Activated B cell treated with CpG ODN at 0.5 μM for 24 hours (primary cell): ENCODE data around the gene DOP1A. TPM values are rescaled to one million over a fixed set of nuclear protein-coding genes. Genes with fewer than 3 reads are reported as not detected.

Experiments used
- ATAC-seq: fragments of 200-7000 bp; cut with Tn5 transposase; one replicate; pipeline ENCODE4 v1.10.0; 2021; ENCODE audit warnings: low read depth, mild to moderate bottlenecking, moderate library complexity
- CTCF ChIA-PET: fragments of 350-600 bp; sonication (Branson Sonifier 250); formaldehyde crosslinking; loops from one replicate; lab custom pipeline; 2021; ENCODE audit warnings: antibody characterized with exemption; lab: Charles Lee
- POLR2A ChIA-PET: fragments of 350-600 bp; sonication (Branson Sonifier 250); formaldehyde crosslinking; loops from one replicate; lab custom pipeline; 2021; ENCODE audit warnings: antibody characterized with exemption; lab: Charles Lee
- DNase-seq: peaks from one replicate; pipeline ENCODE4 v3.0.0; 2022
- H3K27ac Mint-ChIP-seq: one replicate; pipeline ENCODE4 v1.8.0; 2020; ENCODE audit warnings: mixed read lengths
- H3K27me3 Mint-ChIP-seq: one replicate; pipeline ENCODE4 v1.8.0; 2021; ENCODE audit warnings: mixed read lengths
- H3K36me3 Mint-ChIP-seq: one replicate; pipeline ENCODE4 v1.8.0; 2021; ENCODE audit warnings: low read depth, mixed read lengths
- H3K4me1 Mint-ChIP-seq: one replicate; pipeline ENCODE4 v1.8.0; 2021; ENCODE audit warnings: mixed read lengths
- H3K4me3 Mint-ChIP-seq: one replicate; pipeline ENCODE4 v1.8.0; 2020; ENCODE audit warnings: mild to moderate bottlenecking, mixed read lengths
- H3K9me3 Mint-ChIP-seq: one replicate; pipeline ENCODE4 v1.8.0; 2020; ENCODE audit warnings: mixed read lengths
- CTCF ChIP-seq: fragments of 200-600 bp; IDR thresholded peaks from one replicate; pipeline ENCODE4 v1.8.0; 2022; ENCODE audit warnings: antibody characterized with exemption, mild to moderate bottlenecking
- intact Hi-C: fragments of 100-400 bp; cut with micrococcal nuclease; formaldehyde crosslinking; loops from one replicate; pipeline ENCODE4 v1.15.1; 2024
- total RNA-seq: library from RNA; stranded (reverse); gene quantifications from 2 replicates; pipeline ENCODE4 v1.2.3, GENCODE V29; 2022

DOP1A gene
- total RNA-seq, 1 donor from 2014 or later: 30.8 TPM

GRCh38 chr6:83169106-83169505, 101.6 kb downstream of the DOP1A start:
- no peak for DNase-seq
- ChIA-PET POLR2A (no interaction called here), CTCF (no interaction called here)
- H3K4me1 Mint-ChIP-seq: no peaks in the 10 kb centered on the region
- H3K27ac Mint-ChIP-seq: no peak overlapping the region
- intact Hi-C loops: no loop called here
- TF ChIP-seq CTCF: no peak
- H3K4me3 Mint-ChIP-seq: no peak overlapping the region
- peaks cover 86% of the 10 kb centered on the region for H3K36me3 Mint-ChIP-seq
- no peaks in the 10 kb centered on the region for H3K9me3 Mint-ChIP-seq
- H3K27me3 Mint-ChIP-seq: no peaks in the 10 kb centered on the region
- no peak for ATAC-seq

- no peaks in the 10 kb centered on the region for H3K4me1 Mint-ChIP-seq
- intact Hi-C loops: no loop called here
- H3K36me3 Mint-ChIP-seq: peaks cover 86% of the 10 kb centered on the region
- ChIA-PET POLR2A (no interaction called here), CTCF (no interaction called here)
- no peak for TF ChIP-seq CTCF
- no peak overlapping the region for H3K4me3 Mint-ChIP-seq
- H3K27ac Mint-ChIP-seq: no peak overlapping the region
- no peak for DNase-seq
- no peaks in the 10 kb centered on the region for H3K9me3 Mint-ChIP-seq
- no peak for ATAC-seq
- no peaks in the 10 kb centered on the region for H3K27me3 Mint-ChIP-seq
These were observed 102.0 kb downstream of the DOP1A start for GRCh38 chr6:83169511-83169910.

- no peak for ATAC-seq
- no peak for TF ChIP-seq CTCF
- H3K9me3 Mint-ChIP-seq: no peaks in the 10 kb centered on the region
- intact Hi-C loops: no loop called here
- no peak overlapping the region for H3K4me3 Mint-ChIP-seq
- CTCF ChIA-PET: interaction anchor here (1.6 to 1.9 kb wide), 2 partner anchors 109 to 111 kb away, joined by 4 to 5 read pairs; partner anchors contain the start of genes DOP1A and UBE3D
- H3K27me3 Mint-ChIP-seq: no peaks in the 10 kb centered on the region
- H3K36me3 Mint-ChIP-seq: peaks cover 72% of the 10 kb centered on the region
- POLR2A ChIA-PET: no interaction called here
- H3K27ac Mint-ChIP-seq: no peak overlapping the region
- no peak for DNase-seq
- no peaks in the 10 kb centered on the region for H3K4me1 Mint-ChIP-seq
These were observed 108.8 kb downstream of the DOP1A start for GRCh38 chr6:83176246-83176645.

GRCh38 chr6:83180426-83180950, 113.0 kb downstream of the DOP1A start:
- ATAC-seq (no peak), DNase-seq (no peak)
- Mint-ChIP-seq H3K9me3 (no peaks in the 10 kb centered on the region), H3K4me3 (no peak overlapping the region), H3K36me3 (peaks cover 78% of the 10 kb centered on the region), H3K27ac (no peak overlapping the region), H3K27me3 (no peaks in the 10 kb centered on the region), H3K4me1 (no peaks in the 10 kb centered on the region)
- TF ChIP-seq CTCF: no peak
- ChIA-PET POLR2A (no interaction called here), CTCF (no interaction called here)
- intact Hi-C loops: no loop called here

GRCh38 chr6:83182114-83182513, 114.6 kb downstream of the DOP1A start:
- no peak for TF ChIP-seq CTCF

More at GRCh38 chr6:83182114-83182513, 114.6 kb downstream of the DOP1A start:
- ATAC-seq (no peak), DNase-seq (no peak)
- H3K4me1 Mint-ChIP-seq: no peaks in the 10 kb centered on the region
- no peaks in the 10 kb centered on the region for H3K27me3 Mint-ChIP-seq
- no peaks in the 10 kb centered on the region for H3K9me3 Mint-ChIP-seq
- ChIA-PET POLR2A (no interaction called here), CTCF (no interaction called here)
- no peak overlapping the region for H3K4me3 Mint-ChIP-seq
- H3K36me3 Mint-ChIP-seq: peaks cover 76% of the 10 kb centered on the region
- intact Hi-C loops: no loop called here
- H3K27ac Mint-ChIP-seq: no peak overlapping the region
